ENCODE measurements around the gene MAJIN.

The MAJIN gene

DNA sequence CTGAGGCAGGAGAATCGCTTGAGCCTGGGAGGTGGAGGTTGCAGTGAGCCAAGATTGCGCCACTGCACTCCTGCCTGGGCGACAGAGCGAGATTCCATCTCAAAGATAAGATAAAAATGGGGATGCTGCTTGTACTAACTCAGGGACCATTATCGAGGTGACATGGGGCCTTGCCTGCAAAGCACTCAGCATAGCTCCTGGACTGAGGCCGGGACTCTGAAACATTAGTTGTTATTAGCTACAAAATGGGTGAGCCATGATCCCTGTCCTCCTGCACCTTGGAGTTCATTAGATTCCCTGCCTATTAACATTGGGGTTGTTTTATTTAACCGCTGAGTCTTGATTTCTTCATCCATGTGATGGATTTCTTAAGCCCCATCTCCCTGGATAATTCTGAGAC, 42.3 kb downstream of the MAJIN start:
- H3K27me3 ChIP-seq (replicated peaks; ENCODE audit: control insufficient read depth, insufficient read depth, low read length), result no peaks in the 10 kb centered on the region
- H3K4me3 ChIP-seq (replicated peaks; ENCODE audit: low read depth, low read length), result no peak overlapping the region
- no peak for DNase-seq (ENCODE audit: extremely low read depth, insufficient read length)
- TF ChIP-seq, protein P1, sequence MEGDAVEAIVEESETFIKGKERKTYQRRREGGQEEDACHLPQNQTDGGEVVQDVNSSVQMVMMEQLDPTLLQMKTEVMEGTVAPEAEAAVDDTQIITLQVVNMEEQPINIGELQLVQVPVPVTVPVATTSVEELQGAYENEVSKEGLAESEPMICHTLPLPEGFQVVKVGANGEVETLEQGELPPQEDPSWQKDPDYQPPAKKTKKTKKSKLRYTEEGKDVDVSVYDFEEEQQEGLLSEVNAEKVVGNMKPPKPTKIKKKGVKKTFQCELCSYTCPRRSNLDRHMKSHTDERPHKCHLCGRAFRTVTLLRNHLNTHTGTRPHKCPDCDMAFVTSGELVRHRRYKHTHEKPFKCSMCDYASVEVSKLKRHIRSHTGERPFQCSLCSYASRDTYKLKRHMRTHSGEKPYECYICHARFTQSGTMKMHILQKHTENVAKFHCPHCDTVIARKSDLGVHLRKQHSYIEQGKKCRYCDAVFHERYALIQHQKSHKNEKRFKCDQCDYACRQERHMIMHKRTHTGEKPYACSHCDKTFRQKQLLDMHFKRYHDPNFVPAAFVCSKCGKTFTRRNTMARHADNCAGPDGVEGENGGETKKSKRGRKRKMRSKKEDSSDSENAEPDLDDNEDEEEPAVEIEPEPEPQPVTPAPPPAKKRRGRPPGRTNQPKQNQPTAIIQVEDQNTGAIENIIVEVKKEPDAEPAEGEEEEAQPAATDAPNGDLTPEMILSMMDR (IDR thresholded peaks at IDR 0.05; ENCODE audit: insufficient read depth, low read length, poor library complexity, severe bottlenecking), result no peak
- peaks cover 24% of the 10 kb centered on the region for H3K36me3 ChIP-seq (ENCODE audit: control insufficient read depth, insufficient read depth, low read length)

DNA sequence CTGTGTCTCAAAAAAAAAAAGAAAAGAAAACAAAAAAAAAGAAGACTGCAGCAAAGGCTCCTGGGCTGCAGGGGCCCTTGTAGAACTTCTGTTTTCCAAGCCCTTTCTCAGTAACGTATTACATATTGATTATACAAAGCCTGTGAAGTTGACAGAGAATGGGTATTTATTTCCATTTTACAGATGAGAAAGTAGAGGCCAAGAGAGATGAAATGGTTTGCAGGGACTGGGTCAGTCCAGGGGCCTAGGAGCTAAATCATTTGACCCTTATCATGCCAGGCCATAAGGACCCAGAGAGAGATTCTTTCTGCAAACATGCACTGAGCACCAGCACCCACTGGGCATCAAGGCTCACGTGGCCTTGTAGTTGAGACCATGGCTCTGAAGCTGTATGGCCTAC, 43.0 kb downstream of the MAJIN start:
- TF ChIP-seq, protein P1 (IDR thresholded peaks at IDR 0.05; ENCODE audit: insufficient read depth, low read length, poor library complexity, severe bottlenecking), result no peak
- peaks cover 24% of the 10 kb centered on the region for H3K36me3 ChIP-seq (ENCODE audit: control insufficient read depth, insufficient read depth, low read length)
- DNase-seq (ENCODE audit: extremely low read depth, insufficient read length), result no peak
- H3K4me3 ChIP-seq (replicated peaks; ENCODE audit: low read depth, low read length), result no peak overlapping the region
- H3K27me3 ChIP-seq (replicated peaks; ENCODE audit: control insufficient read depth, insufficient read depth, low read length), result no peaks in the 10 kb centered on the region

GRCh38 chr11:64926689-64927088, 45.2 kb downstream of the MAJIN start:
- no peaks in the 10 kb centered on the region for H3K27me3 ChIP-seq (replicated peaks; ENCODE audit: control insufficient read depth, insufficient read depth, low read length)
- DNase-seq (ENCODE audit: extremely low read depth, insufficient read length), result no peak
- TF ChIP-seq, protein P1 (IDR thresholded peaks at IDR 0.05; ENCODE audit: insufficient read depth, low read length, poor library complexity, severe bottlenecking), result no peak
- no peak overlapping the region for H3K4me3 ChIP-seq (replicated peaks; ENCODE audit: low read depth, low read length)
- peaks cover 17% of the 10 kb centered on the region for H3K36me3 ChIP-seq (ENCODE audit: control insufficient read depth, insufficient read depth, low read length)

DNA sequence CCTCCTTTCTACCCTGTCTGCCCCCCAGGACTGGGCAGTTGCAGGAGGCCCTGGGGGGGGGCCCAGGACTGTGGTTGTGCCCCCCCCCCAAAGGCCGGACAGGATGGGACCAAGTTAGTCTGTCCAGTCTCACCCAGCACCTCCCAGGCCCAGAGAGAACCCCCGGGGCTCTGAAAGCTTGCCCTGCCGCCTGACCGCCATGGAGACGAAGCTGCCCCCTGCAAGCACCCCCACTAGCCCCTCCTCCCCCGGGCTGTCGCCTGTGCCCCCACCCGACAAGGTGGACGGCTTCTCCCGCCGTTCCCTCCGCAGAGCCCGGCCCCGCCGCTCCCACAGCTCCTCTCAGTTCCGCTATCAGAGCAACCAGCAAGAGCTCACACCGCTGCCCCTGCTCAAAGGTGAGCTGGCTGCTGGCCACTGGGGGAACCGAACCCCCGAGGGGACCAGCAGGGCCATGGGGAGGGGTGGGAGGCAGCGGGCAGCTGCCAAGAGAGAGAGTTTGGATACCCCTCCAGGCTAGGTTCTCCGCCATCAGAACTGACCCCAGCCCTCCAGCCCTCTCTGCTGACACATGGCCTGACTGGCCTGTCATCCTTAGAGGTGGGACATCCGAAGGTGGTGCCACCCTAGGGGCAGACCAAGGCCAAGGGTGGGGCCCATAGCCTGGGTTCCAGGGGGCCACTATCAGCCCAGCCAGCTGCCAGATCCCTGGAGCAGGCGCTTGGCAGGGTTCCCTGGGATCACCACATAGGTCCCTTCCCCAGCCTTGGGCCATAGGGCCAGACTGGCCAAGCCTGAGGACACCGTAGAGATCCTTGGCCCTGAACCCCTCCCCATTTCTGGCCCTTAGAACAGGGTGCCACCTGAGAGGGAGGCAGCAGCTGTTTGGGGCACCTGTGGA, 46.1 kb downstream of the MAJIN start:
- peak overlapping the region; percentile 72; the same call in 1 of the 2 replicates for H3K4me3 ChIP-seq (replicated peaks; ENCODE audit: low read depth, low read length)

GRCh38 chr11:64924910-64925284, 47.0 kb downstream of the MAJIN start:
- Histone ChIP-seq H3K36me3 (ENCODE audit: control insufficient read depth, insufficient read depth, low read length) (peaks cover 6% of the 10 kb centered on the region), H3K4me3 (replicated peaks; ENCODE audit: low read depth, low read length) (peak overlapping the region; percentile 72), H3K27me3 (replicated peaks; ENCODE audit: control insufficient read depth, insufficient read depth, low read length) (no peaks in the 10 kb centered on the region)
- no peak for DNase-seq (ENCODE audit: extremely low read depth, insufficient read length)
- TF ChIP-seq, protein P1 (IDR thresholded peaks at IDR 0.05; ENCODE audit: insufficient read depth, low read length, poor library complexity, severe bottlenecking), result no peak

More for the DNA sequence above, 46.1 kb downstream of the MAJIN start:
- Histone ChIP-seq H3K36me3 (ENCODE audit: control insufficient read depth, insufficient read depth, low read length) (peaks cover 11% of the 10 kb centered on the region), H3K27me3 (replicated peaks; ENCODE audit: control insufficient read depth, insufficient read depth, low read length) (no peaks in the 10 kb centered on the region)
- DNase-seq (ENCODE audit: extremely low read depth, insufficient read length), result no peak
- TF ChIP-seq, protein P1 (IDR thresholded peaks at IDR 0.05; ENCODE audit: insufficient read depth, low read length, poor library complexity, severe bottlenecking), result no peak

All from GM06990 (cell line).